Breast epithelium (tissue), 3 donors: ENCODE measurements around the gene ATOX1.

ENCODE experiments used
- POLR2A ChIP-seq: fragments of 450-650 bp; IDR thresholded peaks from one replicate; pipeline ENCODE4 v1.6.1; 2016; ENCODE audit warnings: antibody characterized with exemption, mild to moderate bottlenecking, moderate library complexity
- POLR2AphosphoS5 ChIP-seq, 3 donors: sonication (generic); formaldehyde crosslinking; IDR thresholded peaks; one replicate each; pipeline ENCODE4 v1.6.1; 2017; ENCODE audit warnings: antibody characterized with exemption in 3 of 3
- TF ChIP-seq, protein P1 (sequence below), 3 donors: fragments of 450-650 bp; IDR thresholded peaks; one replicate each; pipeline ENCODE4 v1.5.1; 2016 to 2017; ENCODE audit warnings: antibody characterized with exemption in 3 of 3, mild to moderate bottlenecking in 3 of 3, moderate library complexity in 3 of 3

DNA sequence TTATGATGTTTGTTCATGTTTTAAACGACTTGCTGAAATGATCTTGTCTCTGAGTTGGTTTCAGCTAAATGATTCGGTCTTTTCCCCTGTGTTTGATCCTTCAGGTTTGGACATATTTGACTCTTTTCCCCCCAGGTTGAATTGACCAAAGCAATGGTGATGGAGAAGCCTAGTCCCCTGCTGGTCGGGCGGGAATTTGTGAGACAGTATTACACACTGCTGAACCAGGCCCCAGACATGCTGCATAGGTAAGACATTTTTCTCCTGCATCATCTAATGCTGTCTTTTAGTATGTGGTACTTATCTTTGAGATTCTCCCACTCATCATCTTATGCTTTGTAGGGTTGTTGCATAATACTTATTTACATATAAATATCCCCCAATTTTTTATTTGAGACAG is 28.0 kb upstream of the ATOX1 start:
- no peak for TF ChIP-seq POLR2A
- TF ChIP-seq, protein P1, sequence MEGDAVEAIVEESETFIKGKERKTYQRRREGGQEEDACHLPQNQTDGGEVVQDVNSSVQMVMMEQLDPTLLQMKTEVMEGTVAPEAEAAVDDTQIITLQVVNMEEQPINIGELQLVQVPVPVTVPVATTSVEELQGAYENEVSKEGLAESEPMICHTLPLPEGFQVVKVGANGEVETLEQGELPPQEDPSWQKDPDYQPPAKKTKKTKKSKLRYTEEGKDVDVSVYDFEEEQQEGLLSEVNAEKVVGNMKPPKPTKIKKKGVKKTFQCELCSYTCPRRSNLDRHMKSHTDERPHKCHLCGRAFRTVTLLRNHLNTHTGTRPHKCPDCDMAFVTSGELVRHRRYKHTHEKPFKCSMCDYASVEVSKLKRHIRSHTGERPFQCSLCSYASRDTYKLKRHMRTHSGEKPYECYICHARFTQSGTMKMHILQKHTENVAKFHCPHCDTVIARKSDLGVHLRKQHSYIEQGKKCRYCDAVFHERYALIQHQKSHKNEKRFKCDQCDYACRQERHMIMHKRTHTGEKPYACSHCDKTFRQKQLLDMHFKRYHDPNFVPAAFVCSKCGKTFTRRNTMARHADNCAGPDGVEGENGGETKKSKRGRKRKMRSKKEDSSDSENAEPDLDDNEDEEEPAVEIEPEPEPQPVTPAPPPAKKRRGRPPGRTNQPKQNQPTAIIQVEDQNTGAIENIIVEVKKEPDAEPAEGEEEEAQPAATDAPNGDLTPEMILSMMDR (IDR thresholded peaks at IDR 0.05) = no peak
- TF ChIP-seq POLR2AphosphoS5 (IDR thresholded peaks at IDR 0.05) = no peak
